AG09319 (cell line): Measurements from ENCODE around the gene DDR2.
A peak's percentile ranks its signal among the peaks of the same experiment; 100 is the strongest.

Source experiments
- DNase-seq: peaks from one replicate; pipeline ENCODE4 v3.0.0-alpha.2; 2010; ENCODE audit warnings: low read depth; ENCODE audit errors: extremely low read depth
- TF ChIP-seq, protein P1 (sequence below): IDR thresholded peaks from 2 replicates; pipeline ENCODE4 v1.5.1; 2011; ENCODE audit warnings: low read depth, mild to moderate bottlenecking, inconsistent platforms, low read length, moderate library complexity

Gene DDR2

DNA sequence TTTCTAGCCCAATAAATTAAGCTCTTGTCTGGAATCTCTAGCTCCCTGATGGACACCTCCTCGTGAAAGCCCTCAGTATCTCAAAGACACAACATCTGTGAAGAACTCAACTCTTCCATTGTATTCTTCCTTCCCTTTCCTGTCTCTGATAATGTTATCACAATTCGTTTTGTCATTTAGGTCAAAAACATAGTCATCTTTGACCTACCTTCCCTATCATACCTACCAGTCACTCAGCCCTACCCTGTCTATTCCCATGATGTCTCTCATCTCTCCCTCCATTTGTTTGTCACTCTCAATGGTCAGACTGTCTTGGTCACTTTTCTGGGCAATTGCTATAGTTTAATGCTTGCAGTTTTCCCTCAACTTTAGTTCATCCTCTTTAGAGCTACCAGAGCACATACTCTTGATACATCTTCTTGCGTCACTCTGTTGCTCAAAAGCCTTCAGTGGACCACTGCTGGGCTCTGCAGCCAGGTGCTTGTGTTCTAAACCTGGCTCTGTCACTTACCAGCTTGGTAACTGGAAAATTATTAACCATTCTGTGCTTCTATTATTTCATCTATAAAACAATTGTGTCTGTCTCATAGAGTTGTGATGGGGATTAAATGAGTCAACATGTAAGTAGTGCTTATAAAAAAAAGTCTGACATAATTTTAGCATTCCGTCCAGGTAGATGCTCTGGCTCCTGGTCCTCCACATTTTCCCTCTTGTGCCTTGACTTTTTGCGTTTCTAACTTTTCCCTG, 39.6 kb downstream of the DDR2 start:
- TF ChIP-seq, protein P1, sequence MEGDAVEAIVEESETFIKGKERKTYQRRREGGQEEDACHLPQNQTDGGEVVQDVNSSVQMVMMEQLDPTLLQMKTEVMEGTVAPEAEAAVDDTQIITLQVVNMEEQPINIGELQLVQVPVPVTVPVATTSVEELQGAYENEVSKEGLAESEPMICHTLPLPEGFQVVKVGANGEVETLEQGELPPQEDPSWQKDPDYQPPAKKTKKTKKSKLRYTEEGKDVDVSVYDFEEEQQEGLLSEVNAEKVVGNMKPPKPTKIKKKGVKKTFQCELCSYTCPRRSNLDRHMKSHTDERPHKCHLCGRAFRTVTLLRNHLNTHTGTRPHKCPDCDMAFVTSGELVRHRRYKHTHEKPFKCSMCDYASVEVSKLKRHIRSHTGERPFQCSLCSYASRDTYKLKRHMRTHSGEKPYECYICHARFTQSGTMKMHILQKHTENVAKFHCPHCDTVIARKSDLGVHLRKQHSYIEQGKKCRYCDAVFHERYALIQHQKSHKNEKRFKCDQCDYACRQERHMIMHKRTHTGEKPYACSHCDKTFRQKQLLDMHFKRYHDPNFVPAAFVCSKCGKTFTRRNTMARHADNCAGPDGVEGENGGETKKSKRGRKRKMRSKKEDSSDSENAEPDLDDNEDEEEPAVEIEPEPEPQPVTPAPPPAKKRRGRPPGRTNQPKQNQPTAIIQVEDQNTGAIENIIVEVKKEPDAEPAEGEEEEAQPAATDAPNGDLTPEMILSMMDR = no peak
- no peak for DNase-seq

DNA sequence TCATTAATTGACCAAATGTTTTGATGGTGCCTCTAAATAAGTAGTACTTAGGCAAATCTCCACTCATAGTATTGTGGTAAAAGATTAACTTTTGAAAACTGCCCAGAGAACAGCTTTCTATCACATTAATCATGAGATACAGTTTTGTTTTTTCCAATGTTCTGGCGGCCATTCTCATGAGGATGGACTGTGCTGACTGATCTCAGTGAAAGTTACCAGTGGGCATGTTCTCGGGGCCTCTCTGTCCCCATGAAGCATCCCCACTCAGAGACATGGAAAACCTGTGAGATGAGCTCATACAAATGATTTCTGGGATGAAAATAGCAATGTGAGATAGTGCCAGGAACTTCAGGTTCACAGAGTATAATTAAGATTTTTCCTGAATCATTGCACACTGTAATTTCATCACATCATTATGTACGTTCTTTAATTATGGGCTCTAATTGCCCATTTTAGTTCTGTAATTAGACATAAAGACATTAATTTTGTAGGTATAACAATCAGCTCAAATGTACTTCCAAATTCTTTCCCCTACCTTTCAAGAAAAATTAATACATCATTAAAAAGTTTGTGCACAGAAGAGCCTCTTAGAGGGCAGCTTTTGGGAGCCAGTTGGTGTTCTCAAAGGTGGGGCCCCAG, 40.5 kb downstream of the DDR2 start:
- TF ChIP-seq, protein P1 = no peak
- no peak for DNase-seq

DNA sequence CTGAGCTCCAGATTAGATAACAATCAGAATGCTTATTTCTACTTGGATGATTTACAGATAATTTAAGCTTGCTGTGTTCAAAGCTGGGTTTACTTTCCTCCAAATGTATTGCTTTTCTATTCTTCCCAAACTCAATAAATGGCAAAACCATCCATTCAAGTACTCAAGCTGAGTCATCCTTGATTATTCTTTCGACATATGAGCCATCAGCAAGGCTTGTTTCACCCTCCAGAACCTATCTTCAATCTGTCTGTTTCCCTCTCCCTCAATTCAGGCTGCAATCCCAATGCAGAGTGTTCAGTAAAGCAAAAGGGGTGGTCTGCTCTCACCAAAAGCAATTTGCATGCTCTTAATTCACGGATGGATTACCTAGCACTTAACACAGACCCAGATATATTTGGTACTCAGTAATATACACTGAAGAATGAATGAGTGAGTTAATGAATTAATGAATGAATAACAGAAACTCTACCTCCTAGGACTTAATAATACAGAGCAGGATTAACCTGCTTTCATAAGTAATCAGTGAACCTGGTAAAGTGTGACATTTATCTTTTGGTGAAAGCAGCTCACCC, 41.9 kb downstream of the DDR2 start:
- TF ChIP-seq, protein P1 = no peak
- DNase-seq = no peak

DNA sequence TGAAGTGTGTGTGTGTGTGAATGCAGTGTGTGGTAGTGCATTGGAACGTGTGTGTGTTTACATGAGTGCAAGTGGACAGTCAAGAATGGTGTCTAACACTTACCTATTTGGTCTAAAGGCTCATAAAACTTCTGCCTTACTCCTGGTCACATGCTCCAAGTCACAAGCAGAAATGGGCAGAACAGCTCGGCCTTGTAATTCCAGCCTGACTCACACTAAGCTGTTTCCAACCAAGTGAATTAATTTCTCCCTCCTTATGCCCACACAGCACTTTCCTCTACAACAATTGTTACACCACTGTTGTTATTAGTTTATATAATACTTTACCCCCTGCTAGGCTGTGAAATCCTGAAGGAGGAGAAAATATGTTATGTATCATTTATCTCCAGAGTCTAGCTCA, 43.8 kb downstream of the DDR2 start:
- TF ChIP-seq, protein P1 = no peak
- no peak for DNase-seq

DNA sequence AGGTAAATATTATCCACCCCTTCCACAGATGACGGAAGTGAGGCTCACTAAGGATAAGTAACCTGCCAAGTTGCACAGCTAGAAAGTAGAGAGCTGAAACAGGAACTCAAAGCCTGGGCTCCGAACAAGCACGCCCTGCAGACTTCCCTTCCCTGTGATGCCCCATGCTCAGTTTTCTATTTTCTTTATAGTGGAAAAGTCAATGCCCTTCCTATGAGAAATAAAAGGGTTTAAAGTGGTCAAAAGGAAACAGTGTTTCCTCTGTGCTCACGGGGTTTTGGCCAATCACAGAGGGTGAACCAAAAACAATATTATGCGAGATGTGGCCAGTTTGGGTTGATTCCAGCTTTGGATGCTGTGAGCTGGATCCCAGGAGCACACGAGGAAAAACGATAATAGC, 44.5 kb downstream of the DDR2 start:
- DNase-seq = no peak
- TF ChIP-seq, protein P1 = no peak

DNA sequence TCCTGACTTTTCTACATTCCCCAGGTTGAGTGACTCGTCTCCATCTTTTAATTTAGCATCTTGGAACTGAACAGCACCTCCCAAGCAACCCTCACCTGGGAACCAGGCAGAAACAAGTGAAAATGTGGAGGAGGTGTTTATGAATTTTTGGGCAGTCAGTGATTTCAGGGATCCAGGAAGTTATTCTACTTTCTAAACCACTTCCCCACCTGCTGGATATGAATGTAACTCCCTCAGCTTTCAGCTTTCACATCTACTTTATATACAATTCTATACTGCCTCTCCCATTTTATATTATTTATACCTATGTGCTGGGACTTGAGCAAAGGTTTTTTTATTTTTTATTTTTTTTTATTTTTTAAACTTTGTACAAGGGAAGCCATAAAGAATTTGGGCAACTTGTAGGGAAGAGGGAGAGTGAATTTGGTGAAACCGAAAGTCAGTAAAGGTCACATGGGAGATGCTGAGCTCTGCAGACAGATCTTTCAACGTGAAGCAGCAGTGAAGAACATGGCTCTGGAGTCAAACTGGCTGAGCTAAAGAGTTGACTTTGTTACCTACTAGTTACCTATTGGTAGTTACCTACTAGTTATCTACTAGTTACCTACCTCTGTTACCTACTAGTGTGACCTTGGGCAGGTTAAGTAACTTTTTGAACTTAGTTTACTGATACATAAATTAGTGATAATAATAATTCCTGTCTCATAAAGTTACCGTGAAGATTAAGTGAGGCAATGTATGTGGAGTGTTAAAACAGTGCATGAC, 45.5 kb downstream of the DDR2 start:
- DNase-seq = no peak
- TF ChIP-seq, protein P1 = no peak

DNA sequence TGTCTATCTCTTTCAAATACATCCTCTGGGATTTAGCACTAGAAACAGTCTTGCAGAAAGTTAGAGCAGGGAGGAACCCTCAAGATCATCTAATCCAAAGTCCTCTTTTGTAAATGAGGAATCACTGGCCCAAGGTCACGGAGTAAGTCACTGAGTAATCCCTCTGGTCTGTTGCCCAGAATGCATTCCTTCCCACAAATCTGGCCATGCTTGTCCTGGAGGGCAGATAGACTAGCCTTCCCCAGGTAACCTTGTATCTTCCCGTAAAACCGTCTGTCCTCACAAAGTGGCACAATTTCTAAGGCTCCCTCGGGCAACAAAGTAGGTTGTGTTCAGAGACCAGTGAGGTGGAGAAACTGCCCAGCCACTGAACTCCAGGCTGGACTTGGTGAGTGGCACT, 46.2 kb downstream of the DDR2 start:
- peak; percentile 54 for DNase-seq
- TF ChIP-seq, protein P1 = no peak
